IMR-90 (cell line): ENCODE results near the gene AFMID. TPM values are rescaled to one million over a fixed set of nuclear protein-coding genes. Genes with fewer than 3 reads are reported as not detected.
A peak's percentile ranks its signal among the peaks of the same experiment; 100 is the strongest.

Experiments
- ATAC-seq: fragments of 200-7000 bp; cut with Tn5 transposase; 2 replicates; pipeline ENCODE4 v1.9.1; 2020; ENCODE audit warnings: low read depth, mild to moderate bottlenecking, moderate library complexity
- BruUV-seq: library from RNA; stranded (reverse); fragments of 400-500 nt; replicated peaks from 2 replicates; lab custom pipeline; 2021; lab: Mats Ljungman, UMichigan
- CTCF ChIA-PET: fragments of 300-600 bp; formaldehyde crosslinking; extraction: SDS; loops from one replicate; lab custom pipeline; 2021; ENCODE audit warnings: antibody characterized with exemption; lab: Yijun Ruan, JAX
- POLR2A ChIA-PET: fragments of 300-600 bp; sonication (Branson Sonifier 250); formaldehyde crosslinking; loops from one replicate; lab custom pipeline; 2022; ENCODE audit warnings: antibody characterized with exemption; ENCODE audit not compliant: unreplicated experiment; lab: Charles Lee
- DNase-seq: peaks from one replicate; pipeline ENCODE4 v3.0.0; 2013
- H2AFZ ChIP-seq: replicated peaks from 2 replicates; pipeline ENCODE3; 2013; ENCODE audit warnings: low read length, mild to moderate bottlenecking; ENCODE audit not compliant: poor library complexity
- H2AK5ac ChIP-seq: 2 replicates; pipeline ENCODE4 v1.6.1; 2013; ENCODE audit warnings: low read depth, low read length, inconsistent platforms
- H2AK9ac ChIP-seq: replicated peaks from 2 replicates; pipeline ENCODE3; 2013; ENCODE audit warnings: mild to moderate bottlenecking, low read depth, low read length, moderate library complexity; ENCODE audit not compliant: poor library complexity
- H2BK120ac ChIP-seq: 2 replicates; pipeline ENCODE4 v1.6.1; 2013; ENCODE audit warnings: low read depth, low read length, inconsistent platforms
- H2BK15ac ChIP-seq: 3 replicates; pipeline ENCODE4 v1.6.1; 2013; ENCODE audit warnings: low read depth, low read length, inconsistent platforms
- H2BK20ac ChIP-seq: 2 replicates; pipeline ENCODE4 v1.6.1; 2013; ENCODE audit warnings: low read depth, mild to moderate bottlenecking, inconsistent platforms, low read length, moderate library complexity
- H2BK5ac ChIP-seq: 2 replicates; pipeline ENCODE4 v1.6.1; 2013; ENCODE audit warnings: mild to moderate bottlenecking, low read depth, low read length, inconsistent platforms; ENCODE audit not compliant: poor library complexity, severe bottlenecking
- H3K14ac ChIP-seq: replicated peaks from 2 replicates; pipeline ENCODE4 v1.6.1; 2013; ENCODE audit warnings: low read depth, low read length, inconsistent platforms
- H3K18ac ChIP-seq: 2 replicates; pipeline ENCODE4 v1.6.1; 2013; ENCODE audit warnings: low read depth, low read length, control low read depth
- H3K23ac ChIP-seq: 2 replicates; pipeline ENCODE4 v1.6.1; 2013; ENCODE audit warnings: low read depth, low read length, inconsistent platforms
- H3K27ac ChIP-seq: 2 replicates; pipeline ENCODE4 v1.5.1; 2013; ENCODE audit warnings: mild to moderate bottlenecking, control low read depth, low read length; ENCODE audit not compliant: insufficient read depth
- H3K27me3 ChIP-seq: 2 replicates; pipeline ENCODE4 v1.6.1; 2013; ENCODE audit warnings: low read length; ENCODE audit not compliant: control insufficient read depth, insufficient read depth
- H3K36me3 ChIP-seq: 2 replicates; pipeline ENCODE4 v1.6.1; 2013; ENCODE audit warnings: low read length, mixed read lengths; ENCODE audit not compliant: control insufficient read depth, insufficient read depth
- H3K4ac ChIP-seq: 2 replicates; pipeline ENCODE4 v1.6.1; 2013; ENCODE audit warnings: low read depth, low read length, inconsistent platforms
- H3K4me1 ChIP-seq: 2 replicates; pipeline ENCODE4 v1.6.1; 2013; ENCODE audit warnings: low read length, mixed read lengths; ENCODE audit not compliant: control insufficient read depth, insufficient read depth
- H3K4me2 ChIP-seq: 2 replicates; pipeline ENCODE4 v1.6.1; 2013; ENCODE audit warnings: low read depth, mild to moderate bottlenecking, control low read depth, low read length, moderate library complexity
- H3K4me3 ChIP-seq: 2 replicates; pipeline ENCODE4 v1.5.1; 2013; ENCODE audit warnings: low read depth, mild to moderate bottlenecking, control low read depth, low read length, moderate library complexity; ENCODE audit not compliant: insufficient read depth
- H3K56ac ChIP-seq: 2 replicates; pipeline ENCODE4 v1.6.1; 2013; ENCODE audit warnings: low read length, inconsistent platforms; ENCODE audit not compliant: insufficient read depth; ENCODE audit errors: extremely low read depth
- H3K79me1 ChIP-seq, 2 experiments: 2 replicates each; pipeline ENCODE4 v1.6.1; 2013; ENCODE audit warnings: low read length in 2 of 2, inconsistent platforms in 1 of 2, low read depth in 1 of 2
- H3K9ac ChIP-seq: 2 replicates; pipeline ENCODE4 v1.6.1; 2013; ENCODE audit warnings: low read depth, low read length, control low read depth
- H3K9me1 ChIP-seq: 2 replicates; pipeline ENCODE4 v1.6.1; 2013; ENCODE audit warnings: low read length, inconsistent platforms; ENCODE audit not compliant: insufficient read depth
- H3K9me3 ChIP-seq: 2 replicates; pipeline ENCODE4 v1.6.1; 2013; ENCODE audit warnings: low read length; ENCODE audit not compliant: control insufficient read depth, insufficient read depth
- H4K20me1 ChIP-seq: 2 replicates; pipeline ENCODE4 v1.6.1; 2013; ENCODE audit warnings: low read length, inconsistent platforms; ENCODE audit not compliant: insufficient read depth
- H4K5ac ChIP-seq: 2 replicates; pipeline ENCODE4 v1.6.1; 2013; ENCODE audit warnings: mild to moderate bottlenecking, low read depth, low read length, control low read depth
- H4K8ac ChIP-seq, 2 experiments: 2 replicates each; pipeline ENCODE4 v1.6.1; 2013; ENCODE audit warnings: low read depth in 2 of 2, low read length in 2 of 2, control low read depth in 1 of 2, inconsistent platforms in 1 of 2
- H4K91ac ChIP-seq: 2 replicates; pipeline ENCODE4 v1.6.1; 2013; ENCODE audit warnings: low read depth, low read length, inconsistent platforms; ENCODE audit not compliant: insufficient read depth
- CEBPB ChIP-seq: IDR thresholded peaks from 2 replicates; pipeline ENCODE4 v1.6.1; 2012; ENCODE audit warnings: low read depth, low read length, improper control_type of control experiment
- CHD1 ChIP-seq: IDR thresholded peaks from 2 replicates; pipeline ENCODE4 v1.6.1; 2012; ENCODE audit warnings: low read depth, low read length, improper control_type of control experiment
- MXI1 ChIP-seq: IDR thresholded peaks from 2 replicates; pipeline ENCODE4 v1.6.1; 2012; ENCODE audit warnings: low read depth, mild to moderate bottlenecking, low read length, moderate library complexity, borderline replicate concordance
- POLR2A ChIP-seq: IDR thresholded peaks from 2 replicates; pipeline ENCODE4 v1.6.1; 2012; ENCODE audit warnings: mild to moderate bottlenecking, low read depth, low read length
- WGBS, 2 experiments: methylation state at CpG; one replicate each; pipeline versions ENCODE4 v1.1.5 to v1.1.7; 2013; ENCODE audit warnings: missing lambda C conversion rate in 2 of 2; ENCODE audit not compliant: insufficient read length in 1 of 2; ENCODE audit errors: extremely low coverage in 2 of 2; 5-methylcytosine and 5-hydroxymethylcytosine counted together
- dilution Hi-C: fragments of 300-500 bp; cut with HindIII; formaldehyde crosslinking; loops from one replicate; pipeline ENCODE4 v1.14.3; 2018; ENCODE audit warnings: low sequenced_read_pairs; ENCODE audit not compliant: unreplicated experiment
- in situ Hi-C: fragments of 300-500 bp; cut with MboI; formaldehyde crosslinking; loops from 3 replicates; pipeline ENCODE4 v1.14.3; 2019; ENCODE audit warnings: low sequenced_read_pairs, inconsistent platforms, mixed read lengths
- intact Hi-C: fragments of 100-400 bp; cut with micrococcal nuclease; formaldehyde crosslinking; loops from 2 replicates; pipeline ENCODE4 v1.10.0; 2022
- polyA plus RNA-seq, 3 experiments: library from polyadenylated mRNA; depleted of rRNA; stranded (reverse); fragments of >200 nt; gene quantifications; 2 replicates each; pipeline ENCODE4 v1.2.3, GENCODE V29; 2012; ENCODE audit warnings: low replicate concordance in 1 of 3
- total RNA-seq: library from RNA; depleted of rRNA; stranded (reverse); fragments of >200 nt; gene quantifications from 2 replicates; pipeline ENCODE4 v1.2.3, GENCODE V29; 2012
- TF ChIP-seq, protein P1 (sequence below): fragments of 150-350 bp; IDR thresholded peaks from 2 replicates; pipeline ENCODE4 v1.6.1; 2017; ENCODE audit warnings: mild to moderate bottlenecking, antibody characterized with exemption, low read length, low read depth
- TF ChIP-seq, protein P2 (sequence below): fragments of 150-350 bp; IDR thresholded peaks from 2 replicates; pipeline ENCODE4 v1.6.1; 2016; ENCODE audit warnings: low read depth, mild to moderate bottlenecking, low read length, moderate library complexity, borderline replicate concordance
- TF ChIP-seq, protein P3 (sequence below): conservative IDR thresholded peaks from 2 replicates; pipeline ENCODE4 v1.5.1; 2012; ENCODE audit warnings: mild to moderate bottlenecking, low read depth, low read length, improper control_type of control experiment

Gene AFMID
- total and polyA plus RNA-seq, 2 of the 4 experiments (the other 2 are of a cell fraction), result 41.0 to 65.1 TPM

DNA sequence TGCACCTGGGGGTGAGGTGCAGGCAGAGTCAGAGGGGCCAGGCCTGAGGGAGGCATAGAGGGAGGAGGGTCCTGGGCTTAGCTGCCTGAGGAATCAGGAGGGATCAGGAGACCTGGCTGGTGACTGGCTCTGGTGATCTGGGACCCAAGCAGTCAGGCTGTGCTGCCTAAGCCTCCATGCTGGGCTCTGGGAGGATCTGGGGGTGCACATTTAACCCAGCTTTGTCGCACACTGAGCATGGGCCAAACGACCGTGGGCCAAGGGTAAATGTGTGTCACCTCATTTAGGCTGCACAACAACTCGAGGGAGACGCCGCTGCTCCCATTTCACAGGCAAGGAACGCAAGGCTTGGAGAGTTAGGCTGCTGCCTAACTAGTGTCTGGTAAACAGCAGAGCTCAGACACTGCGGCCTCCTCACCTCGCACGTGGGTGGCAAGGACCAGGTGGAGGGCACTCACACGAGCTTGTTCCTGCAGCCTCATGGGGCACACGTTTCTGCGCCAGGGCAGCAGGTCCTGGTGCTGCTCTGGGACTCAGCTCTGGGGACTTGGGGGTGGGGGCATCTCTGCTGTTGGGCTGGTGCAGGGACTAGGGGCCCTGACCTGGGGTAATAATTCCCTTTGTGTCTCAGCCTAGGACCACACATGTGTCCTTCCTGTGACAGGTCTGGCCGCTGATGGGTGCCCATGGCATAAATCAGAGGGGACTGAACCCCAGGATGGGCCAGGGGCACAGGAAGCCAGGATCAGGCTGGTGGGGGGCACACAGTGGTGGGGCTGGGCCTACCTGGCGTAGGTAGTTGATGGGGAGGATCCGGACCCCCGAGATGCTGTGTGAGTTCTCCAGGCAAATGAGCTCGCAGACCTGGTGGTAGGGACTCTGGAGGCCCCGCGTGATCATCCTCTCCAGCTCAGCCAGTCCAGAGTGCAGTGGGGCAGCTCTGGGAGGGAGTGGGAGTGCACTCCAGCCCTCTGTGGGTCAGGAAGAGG is 63.0 kb downstream of the AFMID start:
- Histone ChIP-seq H2AFZ (peak overlapping the region; percentile 70), H2BK15ac (no peak overlapping the region), H3K9me3 (no peaks in the 10 kb centered on the region), H2BK5ac (no peak overlapping the region), H3K9ac (no peak overlapping the region), H3K36me3 (no peaks in the 10 kb centered on the region), H2BK20ac (no peak overlapping the region), H3K18ac (no peak overlapping the region), H3K56ac (no peak overlapping the region), H4K5ac (no peak overlapping the region), H3K27ac (no peak overlapping the region), H3K4me1 (peaks cover 6% of the 10 kb centered on the region), H3K27me3 (peaks cover 3% of the 10 kb centered on the region; the same call in 1 of the 2 replicates), H3K14ac (no peak overlapping the region), H4K20me1 (no peaks in the 10 kb centered on the region), H3K4me3 (no peak overlapping the region), H2AK9ac (no peak overlapping the region), H3K79me1 (peaks cover 0 to 4% of the 10 kb centered on the region in 2 experiments; a peak in 1 of 4 replicates), H3K23ac (no peak overlapping the region), H4K91ac (no peak overlapping the region), H3K9me1 (0 out of 2 replicates have a peak, but pooled peaks cover 2% of the 10 kb centered on the region), H3K4ac (no peak overlapping the region), H4K8ac (no peak overlapping the region), H3K4me2 (no peak overlapping the region), H2AK5ac (no peak overlapping the region; the same call in 1 of the 2 replicates), H2BK120ac (no peak overlapping the region)
- DNase-seq (no peak), ATAC-seq (no peak)
- no peak for TF ChIP-seq MXI1
- TF ChIP-seq, protein P1, sequence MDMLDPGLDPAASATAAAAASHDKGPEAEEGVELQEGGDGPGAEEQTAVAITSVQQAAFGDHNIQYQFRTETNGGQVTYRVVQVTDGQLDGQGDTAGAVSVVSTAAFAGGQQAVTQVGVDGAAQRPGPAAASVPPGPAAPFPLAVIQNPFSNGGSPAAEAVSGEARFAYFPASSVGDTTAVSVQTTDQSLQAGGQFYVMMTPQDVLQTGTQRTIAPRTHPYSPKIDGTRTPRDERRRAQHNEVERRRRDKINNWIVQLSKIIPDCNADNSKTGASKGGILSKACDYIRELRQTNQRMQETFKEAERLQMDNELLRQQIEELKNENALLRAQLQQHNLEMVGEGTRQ, result no peak
- TF ChIP-seq CEBPB, result no peak
- TF ChIP-seq POLR2A, result no peak
- TF ChIP-seq CHD1, result no peak
- TF ChIP-seq, protein P2, sequence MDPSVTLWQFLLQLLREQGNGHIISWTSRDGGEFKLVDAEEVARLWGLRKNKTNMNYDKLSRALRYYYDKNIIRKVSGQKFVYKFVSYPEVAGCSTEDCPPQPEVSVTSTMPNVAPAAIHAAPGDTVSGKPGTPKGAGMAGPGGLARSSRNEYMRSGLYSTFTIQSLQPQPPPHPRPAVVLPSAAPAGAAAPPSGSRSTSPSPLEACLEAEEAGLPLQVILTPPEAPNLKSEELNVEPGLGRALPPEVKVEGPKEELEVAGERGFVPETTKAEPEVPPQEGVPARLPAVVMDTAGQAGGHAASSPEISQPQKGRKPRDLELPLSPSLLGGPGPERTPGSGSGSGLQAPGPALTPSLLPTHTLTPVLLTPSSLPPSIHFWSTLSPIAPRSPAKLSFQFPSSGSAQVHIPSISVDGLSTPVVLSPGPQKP, result no peak
- TF ChIP-seq, protein P3, sequence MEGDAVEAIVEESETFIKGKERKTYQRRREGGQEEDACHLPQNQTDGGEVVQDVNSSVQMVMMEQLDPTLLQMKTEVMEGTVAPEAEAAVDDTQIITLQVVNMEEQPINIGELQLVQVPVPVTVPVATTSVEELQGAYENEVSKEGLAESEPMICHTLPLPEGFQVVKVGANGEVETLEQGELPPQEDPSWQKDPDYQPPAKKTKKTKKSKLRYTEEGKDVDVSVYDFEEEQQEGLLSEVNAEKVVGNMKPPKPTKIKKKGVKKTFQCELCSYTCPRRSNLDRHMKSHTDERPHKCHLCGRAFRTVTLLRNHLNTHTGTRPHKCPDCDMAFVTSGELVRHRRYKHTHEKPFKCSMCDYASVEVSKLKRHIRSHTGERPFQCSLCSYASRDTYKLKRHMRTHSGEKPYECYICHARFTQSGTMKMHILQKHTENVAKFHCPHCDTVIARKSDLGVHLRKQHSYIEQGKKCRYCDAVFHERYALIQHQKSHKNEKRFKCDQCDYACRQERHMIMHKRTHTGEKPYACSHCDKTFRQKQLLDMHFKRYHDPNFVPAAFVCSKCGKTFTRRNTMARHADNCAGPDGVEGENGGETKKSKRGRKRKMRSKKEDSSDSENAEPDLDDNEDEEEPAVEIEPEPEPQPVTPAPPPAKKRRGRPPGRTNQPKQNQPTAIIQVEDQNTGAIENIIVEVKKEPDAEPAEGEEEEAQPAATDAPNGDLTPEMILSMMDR, result no peak
- intact Hi-C loops (loop anchor here (2.0 to 10.0 kb wide), 2 partner anchors 111 to 455 kb away; partner anchors contain the start of gene SOCS3), in situ Hi-C loops (loop anchor here (10.0 kb wide), 1 partner anchor 135 kb away; no protein-coding TSS in a partner anchor), dilution Hi-C loops (no loop called here)
- BruUV-seq, result no TSS peak
- 62% methylated on average over 11 of the region's 20 CpGs; no CpG with 5 or more reads in 1 of the 2 experiments for WGBS, 2 experiments
- CTCF ChIA-PET, result interaction anchor here (0.5 to 1.0 kb wide), 5 partner anchors 12 to 173 kb away, joined by 3 read pairs; no protein-coding TSS in a partner anchor
- POLR2A ChIA-PET, result no interaction called here
